NCI-H1694 treated with DMSO at 0.1 percent for 48 hours (cell line): Measurements from ENCODE around the gene TRAF3IP3.

Source experiments
- DNase-seq: peaks from one replicate; lab custom pipeline; 2025; lab: John Stamatoyannopoulos, UW

The TRAF3IP3 gene

GRCh38 chr1:209827384-209828262 is 71.8 kb downstream of the TRAF3IP3 start, which contains the start of gene UTP25:
Gene UTP25 (plus strand): TSS chr1:209827972. CDS start chr1:209828064, 92 bp downstream.
- peak; percentile 97 for DNase-seq

DNA sequence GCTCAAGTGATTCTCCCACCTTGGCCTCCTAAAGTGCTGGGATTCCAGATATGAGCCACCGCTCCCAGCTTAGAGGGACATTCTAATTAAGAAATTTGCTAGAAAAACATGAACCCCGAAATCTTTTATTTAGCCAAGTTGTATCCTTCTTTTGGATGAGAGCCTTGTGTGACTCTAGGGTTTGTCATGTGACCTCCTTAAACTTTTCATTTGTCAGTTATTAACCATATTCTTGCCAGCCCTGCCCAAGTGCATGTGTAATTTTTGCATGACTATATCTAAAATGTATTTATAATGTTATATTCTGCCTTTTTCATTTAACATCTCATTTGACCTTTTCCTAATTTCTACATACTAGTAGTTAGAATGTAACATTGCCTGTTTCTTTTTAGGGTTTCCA is 73.9 kb downstream of the TRAF3IP3 start:
- DNase-seq = no peak

DNA sequence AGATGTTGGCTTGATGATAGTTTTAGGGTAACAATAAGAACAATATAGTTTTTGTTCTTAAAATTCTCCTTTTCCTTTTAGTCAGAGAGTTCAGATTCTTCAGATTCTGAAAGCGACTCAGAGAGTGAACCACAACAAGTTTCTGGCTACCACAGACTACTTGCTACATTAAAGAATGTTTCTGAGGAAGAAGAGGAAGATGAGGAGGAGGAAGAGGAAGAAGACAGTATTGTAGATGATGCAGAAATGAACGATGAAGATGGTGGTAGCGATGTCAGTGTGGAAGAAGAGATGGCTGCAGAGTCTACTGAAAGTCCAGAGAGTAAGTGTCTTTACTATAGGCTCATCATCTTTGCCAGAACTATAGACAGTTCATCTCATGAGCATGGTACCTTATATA is 74.9 kb downstream of the TRAF3IP3 start:
- no peak for DNase-seq

DNA sequence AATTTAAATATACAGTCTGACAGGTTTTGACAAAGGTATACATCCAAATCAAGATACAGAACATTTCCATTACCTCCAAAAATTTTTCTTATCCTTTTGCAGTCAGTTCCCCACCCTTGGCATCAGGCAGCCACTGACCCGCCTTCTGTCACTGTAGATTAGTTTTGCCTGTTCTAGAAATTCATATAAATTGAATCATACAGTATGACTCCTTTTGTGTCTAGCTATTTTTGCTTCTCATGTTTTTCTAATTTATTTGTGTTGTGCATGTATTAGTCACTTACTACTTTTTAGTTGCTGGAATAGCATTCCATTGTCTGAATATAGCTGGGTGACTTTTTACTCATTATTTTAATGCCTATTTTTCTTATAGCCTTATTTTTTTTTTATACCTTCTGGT is 75.8 kb downstream of the TRAF3IP3 start:
- no peak for DNase-seq
